HPDE6-E6E7 (cell line): ENCODE measurements around the gene PELI2.

Experiments used
- DNase-seq: peaks from one replicate; pipeline ENCODE4 v3.0.0; 2011; ENCODE audit warnings: missing footprints; ENCODE audit errors: extremely low spot score

The PELI2 gene

GRCh38 chr14:56349960-56350359 is 231.7 kb downstream of the PELI2 start:
- DNase-seq = no peak
